Neural cell (in vitro differentiated cells): ENCODE results near the gene ANKMY1.
"Not testable (repeated sequence)": the region's sequence is repeated elsewhere in the genome, so short reads cannot be mapped to it uniquely, and the experiment has no call there.

ENCODE experiments used
- CTCF ChIP-seq: fragments of 450-650 bp; IDR thresholded peaks from 2 replicates; pipeline ENCODE4 v1.5.1; 2014; ENCODE audit warnings: antibody characterized with exemption, mild to moderate bottlenecking, moderate library complexity; ENCODE audit not compliant: poor library complexity, severe bottlenecking
- EP300 ChIP-seq: fragments of 450-650 bp; conservative IDR thresholded peaks from 2 replicates; pipeline ENCODE4 v1.6.1; 2014; ENCODE audit warnings: antibody characterized with exemption, mild to moderate bottlenecking, moderate library complexity; ENCODE audit not compliant: poor library complexity, severe bottlenecking
- EZH2 ChIP-seq: fragments of 200-600, 300-800 bp; shearing (Covaris generic), sonication (generic); IDR thresholded peaks from 2 replicates; pipeline ENCODE4 v1.6.1; 2014; ENCODE audit warnings: antibody characterized with exemption, low read length, borderline replicate concordance, mild to moderate bottlenecking; ENCODE audit not compliant: insufficient read depth, poor library complexity, severe bottlenecking
- MXI1 ChIP-seq: fragments of 450-650 bp; conservative IDR thresholded peaks from 2 replicates; pipeline ENCODE4 v1.6.1; 2014; ENCODE audit warnings: antibody characterized with exemption, mild to moderate bottlenecking; ENCODE audit not compliant: poor library complexity, severe bottlenecking
- POLR2AphosphoS5 ChIP-seq: IDR thresholded peaks from 2 replicates; pipeline ENCODE4 v1.6.1; 2012
- TF ChIP-seq, protein P1 (sequence below): IDR thresholded peaks from 2 replicates; pipeline ENCODE4 v1.6.1; 2012; ENCODE audit warnings: borderline replicate concordance

DNA sequence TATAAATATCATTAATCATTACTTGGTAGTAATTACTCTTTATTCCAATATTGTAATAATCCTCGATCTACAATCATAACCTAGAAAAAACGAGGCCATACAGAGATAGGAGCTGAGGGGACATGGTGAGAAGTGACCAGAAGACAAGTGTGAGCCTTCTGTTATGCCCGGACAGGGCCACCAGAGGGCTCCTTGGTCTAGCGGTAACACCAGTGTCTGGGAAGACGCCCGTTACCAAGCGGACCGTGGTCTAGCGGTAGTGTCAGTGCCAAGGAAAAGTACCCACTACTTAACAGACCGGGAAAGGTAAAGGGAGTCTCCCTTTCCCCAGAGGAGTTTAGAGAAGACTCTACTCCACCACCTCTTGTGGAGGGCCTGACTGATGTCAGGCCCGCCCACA, 62.8 kb downstream of the ANKMY1 start:
- not testable (repeated sequence) for TF ChIP-seq CTCF, EZH2, POLR2AphosphoS5, EP300, MXI1
- TF ChIP-seq, protein P1, sequence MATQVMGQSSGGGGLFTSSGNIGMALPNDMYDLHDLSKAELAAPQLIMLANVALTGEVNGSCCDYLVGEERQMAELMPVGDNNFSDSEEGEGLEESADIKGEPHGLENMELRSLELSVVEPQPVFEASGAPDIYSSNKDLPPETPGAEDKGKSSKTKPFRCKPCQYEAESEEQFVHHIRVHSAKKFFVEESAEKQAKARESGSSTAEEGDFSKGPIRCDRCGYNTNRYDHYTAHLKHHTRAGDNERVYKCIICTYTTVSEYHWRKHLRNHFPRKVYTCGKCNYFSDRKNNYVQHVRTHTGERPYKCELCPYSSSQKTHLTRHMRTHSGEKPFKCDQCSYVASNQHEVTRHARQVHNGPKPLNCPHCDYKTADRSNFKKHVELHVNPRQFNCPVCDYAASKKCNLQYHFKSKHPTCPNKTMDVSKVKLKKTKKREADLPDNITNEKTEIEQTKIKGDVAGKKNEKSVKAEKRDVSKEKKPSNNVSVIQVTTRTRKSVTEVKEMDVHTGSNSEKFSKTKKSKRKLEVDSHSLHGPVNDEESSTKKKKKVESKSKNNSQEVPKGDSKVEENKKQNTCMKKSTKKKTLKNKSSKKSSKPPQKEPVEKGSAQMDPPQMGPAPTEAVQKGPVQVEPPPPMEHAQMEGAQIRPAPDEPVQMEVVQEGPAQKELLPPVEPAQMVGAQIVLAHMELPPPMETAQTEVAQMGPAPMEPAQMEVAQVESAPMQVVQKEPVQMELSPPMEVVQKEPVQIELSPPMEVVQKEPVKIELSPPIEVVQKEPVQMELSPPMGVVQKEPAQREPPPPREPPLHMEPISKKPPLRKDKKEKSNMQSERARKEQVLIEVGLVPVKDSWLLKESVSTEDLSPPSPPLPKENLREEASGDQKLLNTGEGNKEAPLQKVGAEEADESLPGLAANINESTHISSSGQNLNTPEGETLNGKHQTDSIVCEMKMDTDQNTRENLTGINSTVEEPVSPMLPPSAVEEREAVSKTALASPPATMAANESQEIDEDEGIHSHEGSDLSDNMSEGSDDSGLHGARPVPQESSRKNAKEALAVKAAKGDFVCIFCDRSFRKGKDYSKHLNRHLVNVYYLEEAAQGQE, result not testable (repeated sequence)
